Neuronal stem cell (in vitro differentiated cells): ENCODE measurements around the gene DIPK2B.

Experiments
- DNase-seq: peaks from one replicate; pipeline ENCODE4 v3.0.0-alpha.2; 2013; ENCODE audit warnings: low spot score
- H2AFZ ChIP-seq: one replicate; pipeline ENCODE4 v1.6.1; 2013; ENCODE audit warnings: mild to moderate bottlenecking, low read length, inconsistent platforms
- H2AK5ac ChIP-seq: 2 replicates; pipeline ENCODE4 v1.6.1; 2013; ENCODE audit warnings: low read depth, mild to moderate bottlenecking, inconsistent platforms, low read length, moderate library complexity, mixed read lengths
- H2BK120ac ChIP-seq: 2 replicates; pipeline ENCODE4 v1.6.1; 2013; ENCODE audit warnings: low read depth, mild to moderate bottlenecking, inconsistent platforms, low read length, moderate library complexity, mixed read lengths
- H2BK12ac ChIP-seq: one replicate; pipeline ENCODE4 v1.6.1; 2013; ENCODE audit warnings: low read length, inconsistent platforms
- H2BK15ac ChIP-seq: 2 replicates; pipeline ENCODE4 v1.6.1; 2013; ENCODE audit warnings: mild to moderate bottlenecking, low read length, inconsistent platforms, mixed read lengths
- H2BK5ac ChIP-seq: one replicate; pipeline ENCODE4 v1.6.1; 2013; ENCODE audit warnings: inconsistent platforms, mild to moderate bottlenecking, low read length, moderate library complexity
- H3K14ac ChIP-seq: one replicate; pipeline ENCODE4 v1.6.1; 2013; ENCODE audit warnings: low read length, inconsistent platforms
- H3K18ac ChIP-seq: 2 replicates; pipeline ENCODE4 v1.6.1; 2013; ENCODE audit warnings: low read length, inconsistent platforms
- H3K23ac ChIP-seq: 2 replicates; pipeline ENCODE4 v1.6.1; 2013; ENCODE audit warnings: low read depth, mild to moderate bottlenecking, mixed read lengths, low read length, inconsistent platforms; ENCODE audit not compliant: poor library complexity
- H3K27ac ChIP-seq: replicated peaks from 3 replicates; pipeline ENCODE4 v1.5.1; 2013; ENCODE audit warnings: low read length, inconsistent platforms
- H3K27me3 ChIP-seq, 3 experiments: 2 replicates each; pipeline ENCODE4 v1.6.1; 2013; ENCODE audit warnings: low read length in 3 of 3, mild to moderate bottlenecking in 2 of 3, inconsistent platforms in 1 of 3, low read depth in 1 of 3, mixed read lengths in 1 of 3, moderate library complexity in 1 of 3; ENCODE audit not compliant: control insufficient read depth in 3 of 3, insufficient read depth in 3 of 3
- H3K36me3 ChIP-seq, 2 donors: replicated peaks in 1 of 2; 2 replicates each; pipeline ENCODE4 v1.6.1; 2013; ENCODE audit warnings: low read length in 2 of 2; ENCODE audit not compliant: control insufficient read depth in 2 of 2, insufficient read depth in 2 of 2
- H3K4ac ChIP-seq: 2 replicates; pipeline ENCODE4 v1.6.1; 2013; ENCODE audit warnings: inconsistent platforms, mild to moderate bottlenecking, low read length, moderate library complexity
- H3K4me1 ChIP-seq, 2 donors: 1 replicate in 1 of 2; 2 replicates in 1 of 2; pipeline ENCODE4 v1.6.1; 2013; ENCODE audit warnings: low read length in 2 of 2, low read depth in 1 of 2; ENCODE audit not compliant: control insufficient read depth in 2 of 2, insufficient read depth in 1 of 2
- H3K4me2 ChIP-seq: one replicate; pipeline ENCODE4 v1.6.1; 2013; ENCODE audit warnings: mild to moderate bottlenecking, low read length, inconsistent platforms; ENCODE audit not compliant: insufficient read depth, poor library complexity, severe bottlenecking
- H3K4me3 ChIP-seq, 2 donors: 2 replicates each; pipeline ENCODE4 v1.5.1; 2013; ENCODE audit warnings: low read length in 2 of 2, mild to moderate bottlenecking in 2 of 2, inconsistent platforms in 1 of 2, moderate library complexity in 1 of 2
- H3K79me1 ChIP-seq: one replicate; pipeline ENCODE4 v1.6.1; 2013; ENCODE audit warnings: low read depth, mild to moderate bottlenecking, inconsistent platforms, low read length, moderate library complexity
- H3K9ac ChIP-seq: one replicate; pipeline ENCODE4 v1.6.1; 2013; ENCODE audit warnings: mild to moderate bottlenecking, low read depth, low read length, inconsistent platforms; ENCODE audit not compliant: poor library complexity
- H3K9me3 ChIP-seq, 2 donors: replicated peaks in 1 of 2; 2 replicates each; pipeline versions ENCODE3 to v1.6.1; 2013; ENCODE audit warnings: low read length in 2 of 2, mild to moderate bottlenecking in 2 of 2, inconsistent platforms in 1 of 2, low read depth in 1 of 2, mixed read lengths in 1 of 2, moderate library complexity in 1 of 2; ENCODE audit not compliant: control insufficient read depth in 2 of 2, insufficient read depth in 1 of 2
- H4K8ac ChIP-seq: one replicate; pipeline ENCODE4 v1.6.1; 2013; ENCODE audit warnings: low read depth, mild to moderate bottlenecking, inconsistent platforms, low read length, moderate library complexity
- H4K91ac ChIP-seq: one replicate; pipeline ENCODE4 v1.6.1; 2013; ENCODE audit warnings: low read length, low read depth, mild to moderate bottlenecking, inconsistent platforms; ENCODE audit not compliant: poor library complexity
- WGBS, 2 donors: extraction: QIAGEN DNeasy Blood & Tissue Kit; methylation state at CpG; one replicate each; pipeline ENCODE4 v1.1.7; 2013; ENCODE audit warnings: missing lambda C conversion rate in 2 of 2, mixed read lengths in 1 of 2; ENCODE audit not compliant: insufficient read length in 2 of 2, insufficient replicate concordance in 1 of 2; ENCODE audit errors: extremely low coverage in 2 of 2; 5-methylcytosine and 5-hydroxymethylcytosine counted together

The DIPK2B gene

GRCh38 chrX:45165726-45166125, 35.0 kb downstream of the DIPK2B start:
- peaks cover 0 to 3% (median 0%) of the 10 kb centered on the region in 3 experiments for H3K27me3 ChIP-seq
- no peak overlapping the region for H3K4me3 ChIP-seq
- H3K36me3 ChIP-seq = no peaks in the 10 kb centered on the region
- DNase-seq = no peak
- H3K4ac ChIP-seq = no peak overlapping the region
- H3K9ac ChIP-seq = no peak overlapping the region
- H3K23ac ChIP-seq = no peak overlapping the region
- H2BK12ac ChIP-seq = no peak overlapping the region
- no peak overlapping the region for H2BK5ac ChIP-seq
- H2AFZ ChIP-seq = no peak overlapping the region
- H4K91ac ChIP-seq = no peak overlapping the region
- no peak overlapping the region for H3K14ac ChIP-seq
- H3K79me1 ChIP-seq = no peaks in the 10 kb centered on the region
- H2BK120ac ChIP-seq = no peak overlapping the region
- no peak overlapping the region for H3K27ac ChIP-seq
- H3K4me2 ChIP-seq = no peak overlapping the region
- no CpG with 5 or more reads among the region's 6 CpGs for WGBS, 2 donors
- no peaks in the 10 kb centered on the region for H3K4me1 ChIP-seq
- no peak overlapping the region for H2AK5ac ChIP-seq
- no peak overlapping the region for H3K18ac ChIP-seq
- no peaks in the 10 kb centered on the region for H3K9me3 ChIP-seq
- H4K8ac ChIP-seq = no peak overlapping the region
- H2BK15ac ChIP-seq = no peak overlapping the region

DNA sequence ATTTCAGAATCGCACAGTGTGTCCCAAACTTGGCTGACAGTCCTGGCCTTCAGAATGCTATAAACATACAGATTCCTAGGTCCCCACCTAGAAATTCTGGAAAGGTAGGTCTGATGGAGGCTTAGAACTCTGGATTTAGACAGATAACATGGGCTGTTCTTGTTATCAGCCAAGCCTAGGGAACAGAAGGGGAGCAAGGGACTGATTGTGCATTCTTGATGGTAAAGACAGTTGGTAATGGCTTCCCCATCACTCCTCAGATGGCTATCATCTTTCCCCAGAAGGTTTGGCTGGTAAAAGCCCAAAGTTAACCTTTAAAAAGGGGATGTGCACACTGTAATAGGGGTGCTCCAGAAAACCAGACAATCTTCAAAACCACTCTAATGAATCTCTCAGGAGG, 35.7 kb downstream of the DIPK2B start:
- H3K4ac ChIP-seq = no peak overlapping the region

DNA sequence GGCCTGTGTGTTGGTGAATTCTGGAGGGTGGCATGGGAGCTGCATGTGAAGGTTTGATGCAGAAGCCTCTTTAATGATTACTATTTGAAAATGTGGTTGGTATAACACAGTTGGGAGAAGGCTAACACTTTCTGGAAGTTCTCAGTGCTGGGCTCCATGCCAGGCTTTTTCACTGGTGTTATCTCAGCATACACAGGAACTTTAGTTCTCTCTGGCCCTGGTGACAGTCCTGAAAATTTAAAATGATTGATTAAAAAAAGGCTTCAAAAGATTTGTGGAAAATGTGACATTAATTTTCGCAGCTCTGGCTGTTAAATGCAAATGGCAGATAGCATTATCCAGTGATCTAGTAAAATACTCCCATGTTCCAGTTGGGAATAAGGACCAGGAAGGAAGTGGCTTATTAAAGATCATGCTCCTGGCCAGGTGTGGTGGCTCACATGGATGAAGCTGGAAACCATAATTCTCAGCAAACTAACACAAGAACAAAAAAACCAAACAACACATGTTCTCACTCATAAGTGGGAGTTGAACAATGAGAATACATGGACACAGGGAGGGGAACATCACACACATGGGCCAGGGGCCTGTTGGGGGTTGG, 36.6 kb downstream of the DIPK2B start:
- Histone ChIP-seq H3K79me1 (no peaks in the 10 kb centered on the region), H4K8ac (no peak overlapping the region), H3K18ac (no peak overlapping the region), H4K91ac (no peak overlapping the region), H3K9me3 (no peaks in the 10 kb centered on the region), H3K4me3 (no peak overlapping the region), H2BK15ac (no peak overlapping the region), H2AFZ (no peak overlapping the region), H3K9ac (no peak overlapping the region), H3K4me2 (no peak overlapping the region), H3K4ac (no peak overlapping the region), H3K14ac (no peak overlapping the region), H2BK12ac (no peak overlapping the region), H3K4me1 (no peaks in the 10 kb centered on the region), H2BK120ac (no peak overlapping the region), H3K27me3 (peaks cover 0 to 3% (median 0%) of the 10 kb centered on the region in 3 experiments), H3K27ac (no peak overlapping the region), H2AK5ac (no peak overlapping the region), H3K36me3 (no peaks in the 10 kb centered on the region), H3K23ac (no peak overlapping the region), H2BK5ac (no peak overlapping the region)
- DNase-seq = no peak
- whole genome bisulfite sequencing, 2 donors = no CpG with 5 or more reads among the region's 1 CpG

More for the DNA sequence above, 35.7 kb downstream of the DIPK2B start:
- no peak overlapping the region for H2BK15ac ChIP-seq
- H2AFZ ChIP-seq = no peak overlapping the region
- WGBS, 2 donors = no CpG with 5 or more reads among the region's 1 CpG
- H3K14ac ChIP-seq = no peak overlapping the region
- no peak for DNase-seq
- peaks cover 0 to 3% (median 0%) of the 10 kb centered on the region in 3 experiments for H3K27me3 ChIP-seq
- no peak overlapping the region for H3K27ac ChIP-seq
- no peak overlapping the region for H2BK5ac ChIP-seq
- H3K18ac ChIP-seq = no peak overlapping the region
- H4K91ac ChIP-seq = no peak overlapping the region
- no peak overlapping the region for H3K9ac ChIP-seq
- H2BK12ac ChIP-seq = no peak overlapping the region
- H3K9me3 ChIP-seq = no peaks in the 10 kb centered on the region
- H3K36me3 ChIP-seq = no peaks in the 10 kb centered on the region
- H3K4me2 ChIP-seq = no peak overlapping the region
- no peak overlapping the region for H2AK5ac ChIP-seq
- no peak overlapping the region for H3K4me3 ChIP-seq
- H2BK120ac ChIP-seq = no peak overlapping the region
- H3K4me1 ChIP-seq = no peaks in the 10 kb centered on the region
- H3K79me1 ChIP-seq = no peaks in the 10 kb centered on the region
- H3K23ac ChIP-seq = no peak overlapping the region
- H4K8ac ChIP-seq = no peak overlapping the region

GRCh38 chrX:45157647-45158046, 43.0 kb downstream of the DIPK2B start:
- no peaks in the 10 kb centered on the region for H3K79me1 ChIP-seq
- no peak overlapping the region for H3K4ac ChIP-seq
- H2BK5ac ChIP-seq = no peak overlapping the region
- H2AFZ ChIP-seq = no peak overlapping the region
- H3K23ac ChIP-seq = no peak overlapping the region
- H2BK15ac ChIP-seq = no peak overlapping the region
- H2AK5ac ChIP-seq = no peak overlapping the region
- H3K4me3 ChIP-seq = no peak overlapping the region
- H3K18ac ChIP-seq = no peak overlapping the region
- no peaks in the 10 kb centered on the region for H3K27me3 ChIP-seq
- no peak overlapping the region for H2BK120ac ChIP-seq
- H4K91ac ChIP-seq = no peak overlapping the region
- no peak overlapping the region for H4K8ac ChIP-seq
- no peak overlapping the region for H3K27ac ChIP-seq
- H3K36me3 ChIP-seq = no peaks in the 10 kb centered on the region
- DNase-seq = no peak
- no peak overlapping the region for H3K9ac ChIP-seq
- no peaks in the 10 kb centered on the region for H3K4me1 ChIP-seq
- H3K9me3 ChIP-seq = no peaks in the 10 kb centered on the region
- no CpG with 5 or more reads among the region's 22 CpGs for WGBS, 2 donors
- H3K4me2 ChIP-seq = no peak overlapping the region
- H2BK12ac ChIP-seq = no peak overlapping the region
- no peak overlapping the region for H3K14ac ChIP-seq
